Liver (tissue), 9 donors: ENCODE data around the gene SERTM2. TPM values are rescaled to one million over a fixed set of nuclear protein-coding genes. Genes with fewer than 3 reads are reported as not detected.

ENCODE experiments used
- DNase-seq: peaks from one replicate; pipeline ENCODE4 v3.0.0-alpha.2; 2017; ENCODE audit warnings: low spot score
- H3K27ac ChIP-seq, 2 donors: one replicate each; pipeline ENCODE4 v1.7.0; 2013; ENCODE audit warnings: inconsistent platforms in 2 of 2, low read length in 2 of 2, control low read depth in 1 of 2, low read depth in 1 of 2, mild to moderate bottlenecking in 1 of 2
- H3K27me3 ChIP-seq, 4 donors: one replicate each; pipeline versions ENCODE4 v1.6.1 to v1.7.0; 2013; ENCODE audit warnings: low read length in 3 of 4, inconsistent platforms in 1 of 4, mild to moderate bottlenecking in 1 of 4, moderate library complexity in 1 of 4; ENCODE audit not compliant: control insufficient read depth in 4 of 4, insufficient read depth in 4 of 4
- H3K36me3 ChIP-seq, 4 donors: one replicate each; pipeline versions ENCODE4 v1.6.1 to v1.7.0; 2013; ENCODE audit warnings: low read length in 3 of 4, mild to moderate bottlenecking in 3 of 4, low read depth in 1 of 4, moderate library complexity in 1 of 4; ENCODE audit not compliant: control insufficient read depth in 4 of 4, insufficient read depth in 3 of 4
- H3K4me1 ChIP-seq, 4 donors: one replicate each; pipeline versions ENCODE4 v1.6.1 to v1.7.0; 2013; ENCODE audit warnings: low read length in 3 of 4, mild to moderate bottlenecking in 3 of 4, moderate library complexity in 1 of 4; ENCODE audit not compliant: control insufficient read depth in 4 of 4, insufficient read depth in 4 of 4
- H3K4me3 ChIP-seq, 3 donors: one replicate each; pipeline versions ENCODE4 v1.6.1 to v1.7.0; 2013; ENCODE audit warnings: low read length in 3 of 3, control low read depth in 1 of 3, low read depth in 1 of 3, mild to moderate bottlenecking in 1 of 3
- H3K9ac ChIP-seq, 2 donors: one replicate each; pipeline ENCODE4 v1.7.0; 2013; ENCODE audit warnings: low read length in 2 of 2, mild to moderate bottlenecking in 2 of 2, moderate library complexity in 2 of 2, control low read depth in 1 of 2, low read depth in 1 of 2
- H3K9me3 ChIP-seq, 4 donors: one replicate each; pipeline versions ENCODE4 v1.6.1 to v1.7.0; 2013; ENCODE audit warnings: low read length in 3 of 4; ENCODE audit not compliant: control insufficient read depth in 4 of 4
- EGR1 ChIP-seq, 2 donors: IDR thresholded peaks; 2 replicates each; pipeline ENCODE4 v1.6.1; 2016 to 2018; ENCODE audit warnings: antibody characterized with exemption in 2 of 2, low read depth in 2 of 2
- FOXA1 ChIP-seq: IDR thresholded peaks from 2 replicates; pipeline ENCODE4 v1.6.1; 2016; ENCODE audit warnings: antibody characterized with exemption
- FOXA2 ChIP-seq: IDR thresholded peaks from 2 replicates; pipeline ENCODE4 v1.6.1; 2016; ENCODE audit warnings: antibody characterized with exemption
- GABPA ChIP-seq, 2 donors: IDR thresholded peaks in 1 of 2; conservative IDR thresholded peaks in 1 of 2; 2 replicates each; pipeline ENCODE4 v1.6.1; 2016; ENCODE audit warnings: antibody characterized with exemption in 2 of 2, mild to moderate bottlenecking in 1 of 2, moderate library complexity in 1 of 2
- HNF4A ChIP-seq, 2 donors: conservative IDR thresholded peaks; 2 replicates each; pipeline ENCODE4 v1.6.1; 2016; ENCODE audit warnings: antibody characterized with exemption in 2 of 2, mild to moderate bottlenecking in 2 of 2
- HNF4G ChIP-seq: IDR thresholded peaks from 2 replicates; pipeline ENCODE4 v1.6.1; 2016; ENCODE audit warnings: antibody characterized with exemption
- JUND ChIP-seq, 2 donors: IDR thresholded peaks; 2 replicates each; pipeline ENCODE4 v1.6.1; 2016; ENCODE audit warnings: antibody characterized with exemption in 2 of 2
- NR2F2 ChIP-seq: IDR thresholded peaks from 2 replicates; pipeline ENCODE4 v1.6.1; 2016; ENCODE audit warnings: antibody characterized with exemption
- RAD21 ChIP-seq, 2 donors: IDR thresholded peaks; 2 replicates each; pipeline ENCODE4 v1.6.1; 2016; ENCODE audit warnings: antibody characterized with exemption in 2 of 2, mild to moderate bottlenecking in 2 of 2
- REST ChIP-seq: IDR thresholded peaks from 2 replicates; pipeline ENCODE4 v1.6.1; 2016; ENCODE audit warnings: antibody characterized with exemption, mild to moderate bottlenecking
- RXRA ChIP-seq, 2 donors: IDR thresholded peaks; 2 replicates each; pipeline ENCODE4 v1.6.1; 2017 to 2018; ENCODE audit warnings: antibody characterized with exemption in 2 of 2, mild to moderate bottlenecking in 1 of 2
- SP1 ChIP-seq: IDR thresholded peaks from 2 replicates; pipeline ENCODE4 v1.6.1; 2018; ENCODE audit warnings: antibody characterized with exemption, mild to moderate bottlenecking
- TAF1 ChIP-seq: conservative IDR thresholded peaks from 2 replicates; pipeline ENCODE4 v1.6.1; 2016; ENCODE audit warnings: antibody characterized with exemption, mild to moderate bottlenecking
- YY1 ChIP-seq: IDR thresholded peaks from 2 replicates; pipeline ENCODE4 v1.6.1; 2016; ENCODE audit warnings: antibody characterized with exemption, mild to moderate bottlenecking
- ZBTB33 ChIP-seq: IDR thresholded peaks from 2 replicates; pipeline ENCODE4 v1.6.1; 2016; ENCODE audit warnings: antibody characterized with exemption
- polyA plus RNA-seq, 2 donors: library from polyadenylated mRNA; stranded (reverse) in 1 of 2; unstranded in 1 of 2; fragments of 200-250 nt in 1 of 2; fragments of >200 nt in 1 of 2; fragmentation: Nextera tagmentation in 1 of 2; extraction: Ambion mirVana in 1 of 2; gene quantifications; one replicate each; pipeline versions ENCODE4 v1.2.1 to v1.2.3, GENCODE V29; 2013 to 2015
- total RNA-seq, 2 donors: library from RNA; depleted of rRNA; stranded (reverse); fragments of >200 nt; gene quantifications; one replicate each; pipeline ENCODE4 v1.2.3, GENCODE V29; 2014
- TF ChIP-seq, protein P1 (sequence below): IDR thresholded peaks from 2 replicates; pipeline ENCODE4 v1.6.1; 2016; ENCODE audit warnings: antibody characterized with exemption
- TF ChIP-seq, protein P2 (sequence below): fragments of 150-350 bp; IDR thresholded peaks from 2 replicates; pipeline ENCODE4 v1.5.1; 2017; ENCODE audit warnings: improper control_type of control experiment, low read depth, low read length; ENCODE audit not compliant: missing input control
- TF ChIP-seq, protein P3 (sequence below): IDR thresholded peaks from 2 replicates; pipeline ENCODE4 v1.6.1; 2016; ENCODE audit warnings: antibody characterized with exemption
- donor health status: healthy.
- donor health status: healthy.
- donor health status: healthy.
- donor health status: healthy.
- donor health status: healthy.

Gene SERTM2
- total and polyA plus RNA-seq, 4 donors, result 0.09 to 16.2 (median 2.6) TPM

- TF ChIP-seq ZBTB33, result no peak
- TF ChIP-seq YY1, result no peak
- TF ChIP-seq NR2F2, result no peak
- no peak for TF ChIP-seq RAD21 (IDR thresholded peaks at IDR 0.05)
- TF ChIP-seq FOXA1, result no peak
- no peak for TF ChIP-seq JUND (IDR thresholded peaks at IDR 0.05)
Observed at GRCh38 chrX:111506826-111507225, 4.6 kb upstream of the SERTM2 start (continued).

DNA sequence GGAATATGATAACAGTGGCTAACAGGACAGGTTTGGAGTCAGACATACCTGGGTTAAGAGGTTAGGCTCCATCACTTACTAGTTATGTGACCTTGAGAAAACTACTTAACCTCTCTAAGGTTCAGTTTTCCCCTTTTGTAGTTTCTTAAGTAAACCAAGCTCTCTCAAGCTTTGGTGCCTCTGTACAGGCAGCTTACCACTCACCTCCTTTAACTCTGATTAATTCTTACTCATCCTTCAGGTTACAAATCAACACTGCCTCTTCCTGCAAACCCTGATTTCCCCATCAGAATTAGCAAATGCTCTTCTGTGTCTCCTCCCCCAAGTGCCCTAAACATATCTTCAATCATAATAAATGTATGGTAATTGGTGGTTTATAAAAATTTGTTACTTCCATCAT is 3.5 kb upstream of the SERTM2 start:
- H3K27ac ChIP-seq, result no peak overlapping the region
- no peaks in the 10 kb centered on the region for H3K36me3 ChIP-seq
- H3K9me3 ChIP-seq, result no peaks in the 10 kb centered on the region
- no peak overlapping the region for H3K9ac ChIP-seq
- TF ChIP-seq ZBTB33 (no peak), REST (no peak), YY1 (no peak), RXRA (IDR thresholded peaks at IDR 0.05) (no peak), JUND (IDR thresholded peaks at IDR 0.05) (no peak), SP1 (no peak), FOXA2 (no peak), NR2F2 (no peak), FOXA1 (no peak), HNF4A (conservative IDR thresholded peaks at IDR 0.05) (no peak), EGR1 (IDR thresholded peaks at IDR 0.05; ENCODE audit: low read depth in 2 of 2) (no peak), HNF4G (no peak), GABPA (IDR thresholded peaks at IDR 0.05 in 1 of 2, conservative IDR thresholded peaks at IDR 0.05 in 1 of 2) (no peak), TAF1 (no peak), RAD21 (IDR thresholded peaks at IDR 0.05) (no peak)
- TF ChIP-seq, protein P1, sequence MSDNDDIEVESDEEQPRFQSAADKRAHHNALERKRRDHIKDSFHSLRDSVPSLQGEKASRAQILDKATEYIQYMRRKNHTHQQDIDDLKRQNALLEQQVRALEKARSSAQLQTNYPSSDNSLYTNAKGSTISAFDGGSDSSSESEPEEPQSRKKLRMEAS, result no peak
- TF ChIP-seq, protein P2, sequence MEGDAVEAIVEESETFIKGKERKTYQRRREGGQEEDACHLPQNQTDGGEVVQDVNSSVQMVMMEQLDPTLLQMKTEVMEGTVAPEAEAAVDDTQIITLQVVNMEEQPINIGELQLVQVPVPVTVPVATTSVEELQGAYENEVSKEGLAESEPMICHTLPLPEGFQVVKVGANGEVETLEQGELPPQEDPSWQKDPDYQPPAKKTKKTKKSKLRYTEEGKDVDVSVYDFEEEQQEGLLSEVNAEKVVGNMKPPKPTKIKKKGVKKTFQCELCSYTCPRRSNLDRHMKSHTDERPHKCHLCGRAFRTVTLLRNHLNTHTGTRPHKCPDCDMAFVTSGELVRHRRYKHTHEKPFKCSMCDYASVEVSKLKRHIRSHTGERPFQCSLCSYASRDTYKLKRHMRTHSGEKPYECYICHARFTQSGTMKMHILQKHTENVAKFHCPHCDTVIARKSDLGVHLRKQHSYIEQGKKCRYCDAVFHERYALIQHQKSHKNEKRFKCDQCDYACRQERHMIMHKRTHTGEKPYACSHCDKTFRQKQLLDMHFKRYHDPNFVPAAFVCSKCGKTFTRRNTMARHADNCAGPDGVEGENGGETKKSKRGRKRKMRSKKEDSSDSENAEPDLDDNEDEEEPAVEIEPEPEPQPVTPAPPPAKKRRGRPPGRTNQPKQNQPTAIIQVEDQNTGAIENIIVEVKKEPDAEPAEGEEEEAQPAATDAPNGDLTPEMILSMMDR, result no peak
- TF ChIP-seq, protein P3, sequence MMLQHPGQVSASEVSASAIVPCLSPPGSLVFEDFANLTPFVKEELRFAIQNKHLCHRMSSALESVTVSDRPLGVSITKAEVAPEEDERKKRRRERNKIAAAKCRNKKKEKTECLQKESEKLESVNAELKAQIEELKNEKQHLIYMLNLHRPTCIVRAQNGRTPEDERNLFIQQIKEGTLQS, result no peak
- H3K27me3 ChIP-seq, result no peaks in the 10 kb centered on the region
- no peak for DNase-seq
- H3K4me3 ChIP-seq, result no peak overlapping the region
- H3K4me1 ChIP-seq, result peaks cover 0 to 5% (median 1%) of the 10 kb centered on the region in 4 donors
